GM12878 (cell line): ENCODE measurements around the gene MAIP1. TPM values are rescaled to one million over a fixed set of nuclear protein-coding genes. Genes with fewer than 3 reads are reported as not detected.

Experiments
- ATAC-seq: fragments of 200-7000 bp; cut with Tn5 transposase; 3 replicates; pipeline ENCODE4 v1.9.1; 2020; ENCODE audit warnings: mild to moderate bottlenecking, moderate library complexity
- BruUV-seq: library from RNA; stranded (reverse); fragments of 400-500 nt; replicated peaks from 2 replicates; lab custom pipeline; 2021; lab: Mats Ljungman, UMichigan
- CTCF ChIA-PET: fragments of 300-600 bp; sonication (Branson Sonifier 250); formaldehyde crosslinking; extraction: SDS; loops from one replicate; lab custom pipeline; 2021; ENCODE audit warnings: inconsistent platforms; lab: Yijun Ruan, JAX
- POLR2A ChIA-PET: fragments of 350-600 bp; formaldehyde crosslinking; extraction: SDS; loops from one replicate; lab custom pipeline; 2021; ENCODE audit warnings: inconsistent platforms; lab: Charles Lee
- RAD21 ChIA-PET: fragments of 300-600 bp; sonication (Branson Sonifier 250); formaldehyde crosslinking; loops from one replicate; lab custom pipeline; 2023; ENCODE audit warnings: antibody characterized with exemption; ENCODE audit not compliant: unreplicated experiment; lab: Charles Lee
- SMC1A ChIA-PET: fragments of 300-600 bp; sonication (Branson Sonifier 250); formaldehyde crosslinking; loops from one replicate; lab custom pipeline; 2023; ENCODE audit not compliant: unreplicated experiment, uncharacterized antibody; lab: Charles Lee
- DNase-seq: peaks from one replicate; pipeline ENCODE4 v3.0.0-alpha.2; 2011; ENCODE audit warnings: low read depth, low spot score
- FAIRE-seq: peaks from 3 replicates; lab custom pipeline; 2011; peaks lifted over from hg19 to GRCh38; lab: Jason Lieb, UNC
- H2AFZ ChIP-seq: 2 replicates; pipeline ENCODE4 v1.6.0; 2011; ENCODE audit warnings: low read depth, low read length, control low read depth; ENCODE audit not compliant: control insufficient read depth
- H3K27ac ChIP-seq: 2 replicates; pipeline ENCODE4 v1.5.1; 2011; ENCODE audit warnings: control low read depth; ENCODE audit not compliant: control insufficient read depth, insufficient read depth
- H3K27me3 ChIP-seq, 2 experiments: replicated peaks in 1 of 2; 2 replicates each; pipeline versions ENCODE4 v1.6.0 to v1.6.1; 2011; ENCODE audit warnings: low read length in 1 of 2; ENCODE audit not compliant: control insufficient read depth in 2 of 2, insufficient read depth in 2 of 2
- H3K36me3 ChIP-seq, 2 experiments: 2 replicates each; pipeline ENCODE4 v1.5.1; 2011; ENCODE audit warnings: low read length in 1 of 2; ENCODE audit not compliant: control insufficient read depth in 2 of 2, insufficient read depth in 2 of 2
- H3K4me1 ChIP-seq: 2 replicates; pipeline ENCODE4 v1.6.1; 2011; ENCODE audit warnings: mild to moderate bottlenecking, low read length, moderate library complexity, mixed read lengths; ENCODE audit not compliant: control insufficient read depth, insufficient read depth
- H3K4me2 ChIP-seq: 2 replicates; pipeline ENCODE4 v1.6.0; 2011; ENCODE audit warnings: control low read depth; ENCODE audit not compliant: control insufficient read depth, insufficient read depth
- H3K4me3 ChIP-seq: fragments of 200-600 bp; sonication (generic); 2 replicates; pipeline ENCODE4 v1.5.1; 2016
- H3K79me2 ChIP-seq: 2 replicates; pipeline ENCODE4 v1.6.0; 2011; ENCODE audit warnings: low read length; ENCODE audit not compliant: control insufficient read depth, insufficient read depth
- H3K9ac ChIP-seq: 2 replicates; pipeline ENCODE4 v1.8.0; 2011; ENCODE audit warnings: low read length, control low read depth, mixed read lengths; ENCODE audit not compliant: control insufficient read depth, insufficient read depth
- H3K9me3 ChIP-seq: replicated peaks from 3 replicates; pipeline ENCODE4 v1.5.1; 2011; ENCODE audit warnings: mild to moderate bottlenecking, low read length; ENCODE audit not compliant: control insufficient read depth, insufficient read depth
- H4K20me1 ChIP-seq: 2 replicates; pipeline ENCODE4 v1.6.0; 2011; ENCODE audit not compliant: control insufficient read depth, insufficient read depth
- BCLAF1 ChIP-seq: fragments of 450-650 bp; IDR thresholded peaks from 2 replicates; pipeline ENCODE4 v1.6.1; 2017; ENCODE audit warnings: antibody characterized with exemption, mild to moderate bottlenecking, moderate library complexity
- BHLHE40 ChIP-seq, 2 experiments: fragments of 450-650 bp in 1 of 2; IDR thresholded peaks; 2 replicates each; pipeline ENCODE4 v1.6.1; 2011 to 2017; ENCODE audit warnings: low read depth in 2 of 2, borderline replicate concordance in 1 of 2, improper control_type of control experiment in 1 of 2, low read length in 1 of 2, mild to moderate bottlenecking in 1 of 2
- CHD4 ChIP-seq: fragments of 200-600 bp; sonication (generic); IDR thresholded peaks from 2 replicates; pipeline ENCODE4 v1.6.1; 2016; ENCODE audit warnings: mild to moderate bottlenecking
- CREB1 ChIP-seq: IDR thresholded peaks from 2 replicates; pipeline ENCODE4 v1.6.1; 2012; ENCODE audit warnings: low read depth, mild to moderate bottlenecking, inconsistent platforms
- IKZF2 ChIP-seq, 2 experiments: fragments of 450-650 bp; IDR thresholded peaks; 2 replicates each; pipeline ENCODE4 v1.6.1; 2017; ENCODE audit warnings: mild to moderate bottlenecking in 2 of 2, moderate library complexity in 2 of 2
- KDM1A ChIP-seq: fragments of 200-600 bp; sonication (generic); IDR thresholded peaks from 2 replicates; pipeline ENCODE4 v1.6.1; 2016; ENCODE audit warnings: borderline replicate concordance
- MLLT1 ChIP-seq: fragments of 450-650 bp; IDR thresholded peaks from 2 replicates; pipeline ENCODE4 v1.6.1; 2016; ENCODE audit warnings: mild to moderate bottlenecking
- MTA3 ChIP-seq: IDR thresholded peaks from 2 replicates; pipeline ENCODE4 v1.6.1; 2012; ENCODE audit warnings: low read length, inconsistent platforms, borderline replicate concordance
- RAD21 ChIP-seq: IDR thresholded peaks from 2 replicates; pipeline ENCODE4 v1.6.1; 2011; ENCODE audit warnings: mild to moderate bottlenecking, low read depth, low read length, moderate library complexity; ENCODE audit not compliant: insufficient read depth
- RUNX3 ChIP-seq: IDR thresholded peaks from 2 replicates; pipeline ENCODE4 v1.6.1; 2012; ENCODE audit warnings: low read length, inconsistent platforms
- SREBF1 ChIP-seq: IDR thresholded peaks from 2 replicates; pipeline ENCODE4 v1.6.1; 2012; ENCODE audit warnings: mild to moderate bottlenecking, low read length
- SRF ChIP-seq, 2 experiments: IDR thresholded peaks; 2 replicates each; pipeline ENCODE4 v1.6.1; 2011; ENCODE audit warnings: low read depth in 2 of 2, low read length in 2 of 2, mild to moderate bottlenecking in 1 of 2, moderate library complexity in 1 of 2
- STAT3 ChIP-seq: IDR thresholded peaks from 2 replicates; pipeline ENCODE4 v1.6.1; 2011; ENCODE audit warnings: low read depth, low read length, improper control_type of control experiment
- TARDBP ChIP-seq: IDR thresholded peaks from 2 replicates; pipeline ENCODE4 v1.6.1; 2016; ENCODE audit warnings: borderline replicate concordance
- WGBS: methylation state at CpG from one replicate; pipeline ENCODE4 v1.1.6; 2016; ENCODE audit warnings: low lambda C conversion rate; ENCODE audit not compliant: insufficient replicate concordance, insufficient coverage; ENCODE audit errors: missing lambda C conversion rate; 5-methylcytosine and 5-hydroxymethylcytosine counted together
- in situ Hi-C: fragments of 300-500 bp; cut with MboI; formaldehyde crosslinking; loops from 9 replicates; pipeline ENCODE4 v1.14.3; 2018; ENCODE audit warnings: mixed read lengths
- intact Hi-C: fragments of 100-400 bp; cut with micrococcal nuclease; formaldehyde crosslinking; loops from one replicate; pipeline ENCODE4 v1.14.2; 2022; ENCODE audit not compliant: unreplicated experiment
- polyA plus RNA-seq, 11 experiments: library from polyadenylated mRNA; depleted of rRNA in 4 of 11; unstranded in 6 of 11; stranded (reverse) in 5 of 11; fragments of >200 nt; fragmentation: Nextera tagmentation in 4 of 11; fragmentation: Illumina TruSeq in 1 of 11; extraction: Ambion mirVana in 4 of 11; extraction: Trizol in 1 of 11; gene quantifications; 1 replicate in 1 of 11; 2 replicates in 10 of 11; pipeline versions ENCODE4 v1.2.1 to v1.2.3, GENCODE V29; 2011 to 2016; ENCODE audit warnings: inconsistent platforms in 2 of 11, missing spikeins in 2 of 11, low read depth in 1 of 11
- total RNA-seq, 4 experiments: library from RNA; depleted of rRNA in 3 of 4; stranded (reverse); fragments of >200 nt in 3 of 4; fragmentation: Illumina TruSeq in 1 of 4; extraction: Trizol in 1 of 4; gene quantifications; 2 replicates each; pipeline versions ENCODE4 v1.2.1 to v1.2.3, GENCODE V29; 2013 to 2021
- TF ChIP-seq, protein P1 (sequence below), 3 experiments: IDR thresholded peaks in 2 of 3; conservative IDR thresholded peaks in 1 of 3; 2 replicates each; pipeline ENCODE4 v1.5.1; 2011; ENCODE audit warnings: low read depth in 3 of 3, low read length in 3 of 3, mild to moderate bottlenecking in 3 of 3, control low read depth in 2 of 3, moderate library complexity in 2 of 3, inconsistent platforms in 1 of 3, mixed read lengths in 1 of 3; ENCODE audit not compliant: control insufficient read depth in 2 of 3, insufficient read depth in 1 of 3; ENCODE audit errors: extremely low read depth in 1 of 3

The MAIP1 gene
- total and polyA plus RNA-seq, 10 of the 15 experiments (the other 5 are each of a cell fraction or from before 2014, with no cell fraction given) = 5.4 to 41.4 (median 25.4) TPM

DNA sequence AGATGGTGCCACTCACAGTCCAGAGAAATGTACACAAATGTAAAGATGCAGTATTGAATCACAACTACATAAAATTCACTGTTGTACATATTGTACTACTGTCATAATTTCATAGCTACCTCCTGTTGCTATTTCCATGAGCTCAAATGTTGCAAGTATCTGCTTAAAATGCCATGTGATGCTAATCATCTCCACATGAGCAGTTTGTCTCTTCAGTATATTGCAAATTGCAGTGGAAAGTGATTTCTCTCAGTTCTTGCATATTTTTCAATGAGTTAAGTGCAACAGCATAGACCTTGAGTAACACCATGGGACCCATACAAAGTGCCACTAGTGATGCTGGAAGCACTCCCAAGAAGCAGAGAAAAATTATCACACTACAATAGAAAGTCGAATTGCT is 51.9 kb downstream of the MAIP1 start:
- ChIA-PET POLR2A (no interaction called here), RAD21 (no interaction called here), CTCF (no interaction called here), SMC1A (no interaction called here)
- H3K4me3 ChIP-seq = no peak overlapping the region
- no peaks in the 10 kb centered on the region for H4K20me1 ChIP-seq
- in situ Hi-C loops (no loop called here), intact Hi-C loops (no loop called here)
- TF ChIP-seq IKZF2 (IDR thresholded peaks at IDR 0.05) = no peak
- TF ChIP-seq TARDBP = no peak
- no peak for TF ChIP-seq STAT3
- no peak for TF ChIP-seq BHLHE40 (IDR thresholded peaks at IDR 0.05; ENCODE audit: borderline replicate concordance in 1 of 2, low read depth in 2 of 2, low read length in 1 of 2)
- TF ChIP-seq CHD4 = no peak
- no peak for TF ChIP-seq SRF (IDR thresholded peaks at IDR 0.05; ENCODE audit: low read depth in 2 of 2, low read length in 2 of 2)
- TF ChIP-seq MLLT1 = no peak
- no peak for TF ChIP-seq CREB1
- TF ChIP-seq RAD21 = no peak
- no peak for TF ChIP-seq KDM1A
- TF ChIP-seq BCLAF1 = no peak
- TF ChIP-seq, protein P1, sequence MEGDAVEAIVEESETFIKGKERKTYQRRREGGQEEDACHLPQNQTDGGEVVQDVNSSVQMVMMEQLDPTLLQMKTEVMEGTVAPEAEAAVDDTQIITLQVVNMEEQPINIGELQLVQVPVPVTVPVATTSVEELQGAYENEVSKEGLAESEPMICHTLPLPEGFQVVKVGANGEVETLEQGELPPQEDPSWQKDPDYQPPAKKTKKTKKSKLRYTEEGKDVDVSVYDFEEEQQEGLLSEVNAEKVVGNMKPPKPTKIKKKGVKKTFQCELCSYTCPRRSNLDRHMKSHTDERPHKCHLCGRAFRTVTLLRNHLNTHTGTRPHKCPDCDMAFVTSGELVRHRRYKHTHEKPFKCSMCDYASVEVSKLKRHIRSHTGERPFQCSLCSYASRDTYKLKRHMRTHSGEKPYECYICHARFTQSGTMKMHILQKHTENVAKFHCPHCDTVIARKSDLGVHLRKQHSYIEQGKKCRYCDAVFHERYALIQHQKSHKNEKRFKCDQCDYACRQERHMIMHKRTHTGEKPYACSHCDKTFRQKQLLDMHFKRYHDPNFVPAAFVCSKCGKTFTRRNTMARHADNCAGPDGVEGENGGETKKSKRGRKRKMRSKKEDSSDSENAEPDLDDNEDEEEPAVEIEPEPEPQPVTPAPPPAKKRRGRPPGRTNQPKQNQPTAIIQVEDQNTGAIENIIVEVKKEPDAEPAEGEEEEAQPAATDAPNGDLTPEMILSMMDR (IDR thresholded peaks at IDR 0.05 in 2 of 3, conservative IDR thresholded peaks at IDR 0.05 in 1 of 3; ENCODE audit: control insufficient read depth in 2 of 3, extremely low read depth in 1 of 3, insufficient read depth in 1 of 3, low read depth in 3 of 3, low read length in 3 of 3) = no peak
- no peak for TF ChIP-seq MTA3
- TF ChIP-seq SREBF1 = no peak
- no peak for TF ChIP-seq RUNX3
- no TSS peak for BruUV-seq
- no peaks in the 10 kb centered on the region for H3K36me3 ChIP-seq
- 0% methylated on average over 1 of the region's 1 CpG for WGBS
- no peak for ATAC-seq
- H3K27ac ChIP-seq = no peak overlapping the region
- H3K4me1 ChIP-seq = no peaks in the 10 kb centered on the region
- H3K79me2 ChIP-seq = no peaks in the 10 kb centered on the region
- no peak for DNase-seq
- H3K9ac ChIP-seq = no peak overlapping the region
- no peak for FAIRE-seq
- no peak overlapping the region for H2AFZ ChIP-seq
- no peaks in the 10 kb centered on the region for H3K9me3 ChIP-seq
- no peaks in the 10 kb centered on the region; a peak in 1 of 4 replicates for H3K27me3 ChIP-seq
- no peak overlapping the region for H3K4me2 ChIP-seq
